Spleen (tissue), 7 donors: ENCODE measurements around the gene PAN2.

Experiments
- CTCF ChIP-seq, 11 experiments: fragments of 200-600 bp in 7 of 11; fragments of 450-650 bp in 4 of 11; sonication (generic) in 4 of 11; IDR thresholded peaks in 8 of 11; conservative IDR thresholded peaks in 3 of 11; 1 replicate in 7 of 11; 2 replicates in 4 of 11; pipeline versions ENCODE4 v1.4.0 to v1.8.0; 2016 to 2021; ENCODE audit warnings: antibody characterized with exemption in 11 of 11, inconsistent platforms in 4 of 11, mild to moderate bottlenecking in 1 of 11
- POLR2AphosphoS5 ChIP-seq, 3 donors: sonication (generic); formaldehyde crosslinking; IDR thresholded peaks; one replicate each; pipeline ENCODE4 v1.5.1; 2017; ENCODE audit warnings: antibody characterized with exemption in 3 of 3
- donor health status: DM: no; HTN: no; CAD: no; lungs with moderate emphysema.
- donor health status: DM: no; HTN: no; CAD: no.
- donor health status: DM: no; HTN: no; CAD: no.

DNA sequence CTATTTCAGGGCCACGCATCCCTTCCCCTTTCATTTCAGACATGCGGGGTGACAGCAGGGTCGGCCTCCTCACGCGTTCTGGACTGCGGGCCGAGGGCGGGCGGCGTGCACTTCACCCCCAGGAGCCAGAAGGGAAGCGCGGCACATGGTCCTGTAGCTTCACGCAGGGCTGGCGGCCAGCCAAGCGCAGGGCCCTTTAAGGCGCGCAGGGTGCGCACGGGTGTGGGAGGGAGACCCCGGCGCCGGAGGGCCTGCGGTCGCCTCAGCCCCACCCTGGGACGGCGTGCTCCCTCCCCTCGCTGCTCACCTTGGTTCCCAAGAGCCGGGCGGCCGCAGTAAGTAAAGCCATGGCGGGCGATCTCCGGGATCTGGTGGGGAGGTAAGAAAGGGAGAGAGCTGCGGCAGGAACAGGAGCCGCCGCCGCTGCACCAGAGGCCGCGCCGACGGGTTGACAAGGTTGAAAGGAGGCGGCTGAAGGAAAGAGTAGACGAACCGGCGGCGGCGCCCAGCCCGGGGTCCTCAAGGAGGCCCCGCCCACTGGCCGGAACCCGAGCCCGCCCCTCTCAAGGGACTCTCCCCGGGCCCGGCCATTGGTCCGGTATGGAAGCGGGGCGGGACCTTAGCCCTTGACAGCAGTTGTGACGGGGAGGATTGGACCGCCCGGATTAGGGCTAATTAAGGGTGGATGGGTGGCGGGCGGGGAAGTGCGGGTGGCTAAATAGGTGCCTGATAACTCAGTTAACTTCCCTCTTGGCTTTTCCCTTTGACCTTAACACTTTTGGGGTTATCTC lies 33.8 kb downstream of the PAN2 start, which contains the start of gene CS:
- peak in 1 of 11 experiments; percentile 41 for TF ChIP-seq CTCF (IDR thresholded peaks at IDR 0.05 in 8 of 11, conservative IDR thresholded peaks at IDR 0.05 in 3 of 11)
- peak; percentile 88 to 95 (median 93) for TF ChIP-seq POLR2AphosphoS5 (IDR thresholded peaks at IDR 0.05)
